GM21526 (cell line): ENCODE results near the gene BSND.
A peak's percentile ranks its signal among the peaks of the same experiment; 100 is the strongest.

Experiments
- ATAC-seq: cut with Tn5 transposase; IDR thresholded peaks from one replicate; pipeline ENCODE4 v1.9.1; 2021; ENCODE audit warnings: moderate library complexity; ENCODE audit not compliant: unreplicated experiment, low FRiP score

BSND gene

DNA sequence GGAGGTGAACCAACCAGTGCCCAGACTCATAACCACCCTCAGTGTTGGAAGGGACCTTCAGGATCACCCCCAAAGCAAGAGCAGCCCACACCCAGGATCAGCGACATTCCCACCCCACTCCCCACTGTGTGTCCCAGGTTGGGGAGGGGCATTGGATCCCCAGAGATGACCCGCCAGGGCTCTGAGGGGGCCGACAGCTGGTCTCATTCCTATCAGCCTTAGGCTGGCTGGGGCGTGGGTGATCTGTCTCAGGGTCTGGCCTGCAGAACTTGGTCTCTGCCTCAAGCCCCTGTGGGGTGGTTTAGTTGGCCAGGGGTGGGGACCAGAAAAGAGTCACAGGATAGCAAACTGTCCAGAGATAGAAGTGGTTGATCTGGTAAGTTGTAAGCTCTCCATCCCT lies 7.8 kb upstream of the BSND start:
- ATAC-seq: no peak

DNA sequence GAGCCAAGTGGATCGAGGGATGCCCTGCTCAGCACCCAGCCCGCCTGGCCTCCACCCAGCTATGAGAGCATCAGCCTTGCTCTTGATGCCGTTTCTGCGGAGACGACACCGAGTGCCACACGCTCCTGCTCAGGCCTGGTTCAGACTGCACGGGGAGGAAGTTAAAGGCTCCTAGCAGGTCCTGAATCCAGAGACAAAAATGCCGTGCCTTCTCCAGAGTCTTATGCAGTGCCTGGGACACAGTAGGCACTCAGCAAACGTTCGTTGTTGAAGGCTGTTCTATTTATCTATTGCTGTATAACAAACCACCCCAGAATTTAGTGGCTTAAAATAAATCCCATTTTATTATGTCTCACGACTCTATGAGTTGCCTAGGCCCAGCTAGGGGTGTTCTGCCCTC lies 6.8 kb upstream of the BSND start:
- no peak for ATAC-seq

DNA sequence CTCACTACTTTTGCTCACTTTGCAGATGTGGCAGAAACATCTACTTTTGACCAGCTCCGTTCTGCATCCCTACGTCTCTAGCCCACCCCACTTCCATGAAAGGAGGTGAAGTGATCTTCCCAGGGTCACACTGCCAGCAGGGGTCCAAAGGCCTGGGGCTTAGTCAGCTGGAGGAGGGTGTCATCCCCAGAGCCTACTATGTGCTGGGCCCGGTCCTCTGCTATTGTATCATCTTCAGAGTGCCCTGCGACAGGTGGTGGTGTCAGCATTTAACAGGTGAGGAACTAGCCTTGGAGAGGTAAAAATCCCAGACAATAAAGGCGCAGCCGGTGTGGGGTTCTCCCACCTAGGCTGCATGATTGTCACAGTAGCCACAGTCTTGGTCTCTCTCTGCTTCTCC lies 5.6 kb upstream of the BSND start:
- no peak for ATAC-seq

DNA sequence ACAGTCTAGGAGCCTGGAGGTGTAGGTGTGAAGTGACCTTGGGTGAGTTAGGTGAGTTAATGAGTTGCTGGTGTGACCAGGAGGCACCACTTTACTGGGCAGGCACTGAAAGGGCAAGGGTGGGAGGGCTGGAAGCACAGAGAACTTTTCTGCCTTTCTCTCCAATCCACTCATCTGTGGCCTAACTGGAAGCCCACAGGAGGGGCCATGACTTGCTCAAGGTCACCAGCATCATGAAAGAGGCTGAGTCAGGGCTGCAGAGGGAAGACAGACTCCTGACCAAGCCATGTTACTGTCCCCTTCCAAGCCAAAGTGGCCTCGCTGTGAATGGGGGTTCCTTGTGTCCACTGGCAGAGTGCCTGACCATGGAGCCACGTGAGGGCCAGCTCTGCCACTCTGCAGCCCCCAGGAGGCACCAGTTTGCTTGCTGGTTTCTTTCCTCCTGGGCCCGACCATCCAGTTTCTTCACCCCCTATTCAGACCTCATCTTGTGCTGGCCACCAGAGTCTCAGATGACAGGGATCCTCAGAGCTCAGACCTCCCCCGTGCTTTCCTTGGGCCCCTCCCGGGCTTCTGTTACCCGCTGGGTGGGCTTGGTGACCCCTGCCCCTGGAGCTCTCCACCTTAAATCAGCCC lies 4.3 kb upstream of the BSND start:
- no peak for ATAC-seq

DNA sequence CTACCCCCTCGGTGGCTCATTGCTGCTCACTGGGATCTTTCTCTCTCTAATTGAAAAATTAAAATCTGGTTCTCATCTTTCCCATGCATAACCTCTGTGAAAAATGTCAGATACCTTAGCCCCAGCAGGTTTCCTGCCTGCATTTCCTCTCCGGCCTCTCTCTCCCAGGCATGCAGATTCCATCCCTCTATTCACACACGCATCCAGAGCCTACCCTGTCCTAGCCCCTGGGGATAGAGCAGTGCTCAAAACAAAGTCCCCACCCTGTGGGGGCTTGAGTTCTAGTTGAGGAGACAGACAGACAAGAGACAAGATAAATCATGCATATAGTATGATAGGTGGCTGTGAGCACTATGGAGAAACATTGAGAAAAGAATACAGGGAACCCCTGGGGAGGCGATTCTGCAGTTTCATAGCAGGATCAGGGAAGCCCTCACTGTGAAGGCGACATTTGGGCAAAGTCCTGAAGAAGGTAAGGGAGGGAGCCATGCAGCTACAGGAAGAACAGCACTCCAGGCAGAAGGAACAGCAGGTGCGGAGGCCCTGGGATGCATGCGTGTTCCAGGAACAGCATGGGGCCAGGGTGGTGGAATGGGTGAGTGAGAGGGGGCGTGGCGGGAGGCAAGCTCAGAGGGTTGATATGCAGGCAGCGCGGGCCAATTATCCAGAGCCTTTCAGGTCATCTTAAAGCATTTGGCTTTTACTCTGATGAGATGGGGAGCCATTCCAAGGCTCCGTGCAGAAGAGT lies 3.5 kb upstream of the BSND start:
- no peak for ATAC-seq

DNA sequence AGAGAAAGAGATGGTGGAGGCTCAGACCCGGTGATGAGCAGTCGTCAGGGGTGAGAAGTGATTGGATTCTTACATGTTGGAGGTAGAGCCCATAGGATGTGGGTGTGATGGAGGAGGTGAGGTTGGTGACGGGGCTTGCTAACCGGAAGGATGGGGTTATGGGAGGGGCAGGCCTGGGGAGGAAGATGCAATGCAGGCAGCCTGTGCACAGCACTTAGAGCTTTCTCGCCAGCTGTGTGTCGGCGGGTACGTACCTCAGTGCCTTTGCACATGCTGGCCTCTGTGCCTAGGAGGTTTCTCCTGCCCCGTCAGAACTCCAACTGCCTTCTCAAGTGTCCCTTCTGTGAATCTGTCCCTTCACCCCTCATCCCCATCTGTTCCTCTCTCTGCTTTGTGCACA lies 2.9 kb upstream of the BSND start:
- ATAC-seq: no peak

DNA sequence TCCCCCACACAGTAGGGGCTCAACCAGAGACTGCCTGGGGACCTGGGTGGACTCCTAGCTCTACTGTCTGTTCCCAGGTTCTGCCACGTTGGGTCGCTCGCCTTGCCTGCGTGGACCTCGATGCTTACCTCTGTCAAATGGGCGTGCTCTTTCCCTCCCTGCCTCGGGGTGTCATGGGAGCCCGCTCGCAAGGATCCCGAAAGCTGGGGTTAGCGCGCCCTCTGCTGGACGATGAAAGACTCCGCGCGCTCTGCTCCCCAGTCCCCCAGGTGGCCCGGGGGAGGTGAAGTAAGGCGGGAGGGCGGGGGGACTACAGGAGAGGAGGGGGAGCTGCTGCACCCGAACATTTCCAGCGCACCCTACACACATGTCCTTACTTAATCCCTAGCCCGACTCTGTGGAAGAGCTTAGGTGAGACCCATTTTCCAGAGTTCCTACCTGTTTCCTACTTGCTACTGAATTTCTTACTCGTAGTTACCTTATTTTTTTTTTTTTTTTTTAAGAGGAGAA lies 2.3 kb upstream of the BSND start:
- ATAC-seq: peak; percentile 75

DNA sequence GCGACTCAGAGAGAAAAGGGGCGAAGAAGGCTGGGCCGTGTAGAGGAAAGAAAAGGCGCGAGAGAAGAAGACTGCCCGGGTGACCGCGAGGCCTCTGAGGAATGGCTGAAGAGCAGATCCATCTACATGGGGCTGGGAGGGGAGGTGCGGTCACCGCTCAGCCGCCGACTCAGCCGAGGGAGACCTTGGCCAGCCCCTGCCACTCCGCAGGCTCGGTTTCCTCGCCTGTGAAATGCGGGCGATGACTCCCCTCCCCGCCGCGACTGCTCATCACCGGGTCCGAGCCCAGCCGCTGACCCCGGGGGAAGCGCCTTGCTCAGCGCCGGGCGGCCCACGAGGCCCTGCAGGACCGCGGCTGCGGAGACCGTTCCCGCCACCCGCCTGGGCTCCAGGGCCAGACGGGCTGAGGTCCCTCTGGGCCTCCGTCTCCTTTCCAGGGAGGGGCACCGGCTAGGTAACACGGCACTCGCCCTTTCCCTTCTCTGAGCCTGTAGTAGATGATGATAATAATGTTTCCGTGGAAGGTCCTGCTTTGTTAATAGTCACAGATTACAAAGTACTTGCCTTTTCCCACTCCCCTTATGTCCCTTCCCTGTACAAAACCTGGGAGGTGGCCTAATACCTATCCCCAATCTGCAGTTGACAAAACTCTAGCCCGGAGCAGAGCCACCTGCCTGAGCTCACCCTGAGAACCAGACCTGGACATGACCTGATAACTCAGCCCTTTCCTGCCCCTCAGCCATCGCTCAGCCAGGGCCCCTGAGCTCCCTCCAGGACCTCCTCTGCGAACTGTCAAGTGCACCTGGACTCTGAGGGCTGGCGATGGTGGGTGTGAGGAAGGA lies 1.6 kb upstream of the BSND start:
- ATAC-seq: no peak

DNA sequence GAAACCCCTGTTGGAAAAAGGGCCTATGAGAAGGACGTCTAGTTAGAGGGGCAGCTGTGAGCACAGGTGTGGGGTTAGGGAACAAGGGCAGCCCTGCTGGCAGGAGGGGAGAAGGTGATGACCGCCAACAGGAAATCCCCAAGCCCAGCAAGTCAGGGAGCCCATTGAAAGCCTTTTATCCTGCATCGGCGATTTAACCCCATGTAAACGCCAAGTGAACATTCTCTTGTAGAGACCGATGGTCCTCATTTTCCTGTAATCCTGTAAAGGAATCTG lies 1.1 kb upstream of the BSND start:
- no peak for ATAC-seq

DNA sequence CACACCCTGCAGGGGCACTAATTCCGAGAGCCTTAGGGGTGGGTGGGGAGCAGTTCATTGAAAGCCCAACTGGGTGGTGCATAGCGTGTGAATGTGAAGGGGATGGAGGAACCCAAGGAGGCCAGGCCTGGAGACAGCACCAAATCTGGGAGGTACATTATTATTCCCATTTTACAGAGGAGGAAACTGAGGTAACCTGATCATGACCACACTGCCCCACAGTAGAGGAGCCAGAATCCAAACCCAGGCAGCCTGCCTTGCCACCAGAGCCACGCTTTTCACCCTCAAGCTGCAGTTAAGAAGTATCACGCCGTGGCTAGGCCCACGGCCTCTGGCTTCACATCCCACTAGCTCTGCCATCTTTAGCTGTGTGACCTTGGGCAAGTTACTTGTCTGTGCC lies 633 bp upstream of the BSND start:
- ATAC-seq: no peak

DNA sequence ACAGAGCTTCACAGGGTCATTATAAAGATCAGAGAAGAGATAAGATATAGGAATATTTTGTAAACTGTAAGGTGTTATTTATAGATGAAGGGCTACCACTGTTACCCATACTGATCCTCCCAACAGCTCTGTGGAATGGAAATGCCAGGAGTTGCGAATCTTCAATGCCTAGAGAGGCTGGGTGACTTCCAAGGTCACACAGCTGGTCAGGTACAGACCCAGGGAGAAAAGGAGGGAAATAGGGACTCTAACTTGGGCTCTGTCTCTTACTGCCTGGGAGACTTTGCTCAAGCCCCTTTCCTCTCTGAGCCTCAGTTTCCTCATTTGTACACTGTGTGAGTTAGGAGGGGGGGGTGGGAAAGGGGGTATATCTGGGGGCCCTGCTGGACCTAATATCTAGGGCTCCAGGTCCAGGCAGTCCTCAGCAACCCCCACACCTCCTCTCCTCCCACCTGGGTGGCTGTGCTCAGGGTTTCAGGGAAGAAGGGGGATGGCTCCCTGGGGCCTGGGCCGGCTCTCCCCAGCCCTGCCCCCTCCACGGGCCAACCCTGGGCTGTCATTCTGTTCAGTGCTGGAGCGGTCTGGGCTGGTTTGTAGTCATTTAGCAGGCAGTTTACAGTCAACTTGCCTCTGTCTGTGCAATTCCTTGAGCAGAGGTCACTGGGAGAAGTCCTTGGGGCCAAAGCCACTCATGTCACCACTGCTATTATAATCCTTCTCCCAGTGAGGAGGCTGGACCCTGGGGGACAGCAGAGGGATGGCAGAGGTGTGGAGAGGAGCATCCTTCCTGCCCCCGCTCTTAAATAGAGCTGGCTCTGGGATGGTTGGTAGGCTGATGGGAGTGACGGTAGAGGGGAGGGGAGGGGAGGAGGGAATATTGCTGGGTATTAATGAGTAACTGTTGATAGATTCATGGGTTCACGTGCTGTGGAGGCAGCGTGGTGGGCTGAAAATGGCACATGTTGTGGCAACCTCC lies 1.7 kb downstream of the BSND start:
- no peak for ATAC-seq

DNA sequence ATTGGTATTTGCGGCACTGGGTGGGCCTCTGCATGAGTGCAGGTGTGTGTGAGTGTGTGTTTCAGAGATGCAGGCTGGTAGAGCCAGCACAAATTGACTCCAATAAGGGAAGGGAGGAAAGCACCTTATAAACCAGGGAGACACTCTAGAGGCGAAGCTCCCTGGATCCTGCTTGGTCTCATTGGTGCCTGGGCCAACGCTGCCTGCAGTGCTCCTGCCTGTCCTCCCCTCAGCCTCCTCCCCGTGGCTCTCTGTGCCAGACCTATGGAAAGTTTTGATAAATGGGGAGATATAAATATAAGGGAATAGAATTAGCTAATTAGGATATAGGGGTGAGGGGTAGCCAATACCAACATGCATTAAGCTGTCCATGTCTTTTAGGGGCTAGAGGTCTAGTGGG lies 2.6 kb downstream of the BSND start:
- ATAC-seq: no peak

DNA sequence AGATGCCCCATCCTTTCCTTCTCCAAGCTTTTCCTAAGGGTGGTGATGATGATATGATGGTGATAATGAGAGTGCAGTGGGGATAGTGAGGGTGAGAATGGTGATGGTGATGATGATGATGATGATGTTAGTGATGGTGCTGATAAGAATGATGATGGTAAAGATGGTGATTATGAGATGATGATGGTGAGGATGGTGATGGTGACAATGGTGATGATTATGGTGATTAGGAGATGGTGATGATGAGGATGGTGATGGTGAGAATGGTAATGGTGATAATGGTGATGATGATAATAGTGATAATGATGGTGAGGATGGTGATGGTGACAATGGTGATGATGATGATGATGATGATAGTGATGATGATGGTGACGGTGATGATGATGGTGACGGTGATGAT lies 4.0 kb downstream of the BSND start:
- ATAC-seq: no peak

DNA sequence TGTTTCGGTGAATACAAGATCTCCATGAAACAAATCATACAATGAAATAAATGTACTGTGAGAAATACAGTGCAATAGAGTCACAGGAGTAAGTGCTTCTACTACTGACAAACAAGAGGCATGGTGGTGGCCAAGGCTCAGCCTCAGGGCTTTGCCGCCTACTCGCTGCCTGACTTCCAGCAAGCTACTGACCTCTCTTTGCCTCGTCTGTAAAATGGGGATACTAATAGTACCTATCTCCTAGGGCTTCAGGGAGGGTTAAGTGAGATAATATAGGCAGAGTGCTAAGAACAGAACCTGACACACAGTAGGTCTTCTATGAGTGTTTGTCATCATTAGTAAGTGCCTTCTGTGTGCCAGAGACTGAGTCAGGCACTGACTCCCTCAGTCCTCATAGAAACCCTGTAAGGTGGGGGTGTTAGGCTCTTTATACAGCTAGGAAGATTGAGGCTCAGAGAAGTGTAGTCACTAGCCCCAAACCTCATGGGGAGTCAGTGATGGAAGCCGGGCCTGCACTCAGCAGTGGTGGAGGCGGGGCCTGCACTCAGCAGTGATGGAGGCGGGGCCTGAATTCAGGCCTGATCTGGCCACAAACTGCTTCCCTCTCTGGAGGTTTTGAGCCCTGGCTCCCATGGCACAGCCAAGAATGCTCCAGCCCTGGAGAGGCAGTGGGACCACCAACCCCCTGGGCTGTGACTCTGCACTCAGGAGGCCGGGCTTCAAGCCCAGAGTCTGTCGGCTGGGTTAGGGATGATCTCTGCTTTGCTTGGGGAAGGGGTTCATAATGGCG lies 6.8 kb downstream of the BSND start:
- no peak for ATAC-seq

DNA sequence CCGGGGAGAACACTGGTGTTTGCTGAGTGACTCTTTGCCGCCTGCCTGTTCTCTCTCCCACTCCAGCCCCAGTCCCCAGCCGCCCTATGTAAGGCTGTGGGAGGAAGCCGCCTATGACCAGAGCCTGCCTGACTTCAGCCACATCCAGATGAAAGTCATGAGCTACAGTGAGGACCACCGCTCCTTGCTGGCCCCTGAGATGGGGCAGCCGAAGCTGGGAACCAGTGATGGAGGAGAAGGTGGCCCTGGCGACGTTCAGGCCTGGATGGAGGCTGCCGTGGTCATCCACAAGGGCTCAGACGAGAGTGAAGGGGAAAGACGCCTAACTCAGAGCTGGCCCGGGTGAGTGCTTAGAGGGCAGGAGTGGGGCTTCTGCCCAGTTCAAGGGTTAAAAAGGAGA lies 8.2 kb downstream of the BSND start:
- no peak for ATAC-seq

DNA sequence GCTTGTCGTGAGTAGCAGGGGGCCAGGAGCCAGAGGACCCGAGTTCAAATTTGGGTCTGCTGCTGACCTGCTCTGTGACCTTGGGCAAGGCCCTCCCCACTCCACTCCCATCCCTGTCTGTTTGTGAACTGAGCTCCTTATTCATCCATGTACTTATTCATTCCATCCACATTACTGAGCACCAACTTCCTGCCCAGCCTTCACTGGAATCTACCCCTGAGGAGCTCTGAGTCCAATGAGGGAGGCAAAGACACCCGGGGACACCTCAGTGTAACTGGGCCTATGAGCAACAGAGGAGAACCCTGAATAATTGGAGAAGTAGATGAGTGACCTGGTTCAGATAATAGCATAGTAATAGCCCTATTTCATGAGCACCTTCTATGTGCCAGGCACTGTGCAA lies 8.9 kb downstream of the BSND start:
- no peak for ATAC-seq

DNA sequence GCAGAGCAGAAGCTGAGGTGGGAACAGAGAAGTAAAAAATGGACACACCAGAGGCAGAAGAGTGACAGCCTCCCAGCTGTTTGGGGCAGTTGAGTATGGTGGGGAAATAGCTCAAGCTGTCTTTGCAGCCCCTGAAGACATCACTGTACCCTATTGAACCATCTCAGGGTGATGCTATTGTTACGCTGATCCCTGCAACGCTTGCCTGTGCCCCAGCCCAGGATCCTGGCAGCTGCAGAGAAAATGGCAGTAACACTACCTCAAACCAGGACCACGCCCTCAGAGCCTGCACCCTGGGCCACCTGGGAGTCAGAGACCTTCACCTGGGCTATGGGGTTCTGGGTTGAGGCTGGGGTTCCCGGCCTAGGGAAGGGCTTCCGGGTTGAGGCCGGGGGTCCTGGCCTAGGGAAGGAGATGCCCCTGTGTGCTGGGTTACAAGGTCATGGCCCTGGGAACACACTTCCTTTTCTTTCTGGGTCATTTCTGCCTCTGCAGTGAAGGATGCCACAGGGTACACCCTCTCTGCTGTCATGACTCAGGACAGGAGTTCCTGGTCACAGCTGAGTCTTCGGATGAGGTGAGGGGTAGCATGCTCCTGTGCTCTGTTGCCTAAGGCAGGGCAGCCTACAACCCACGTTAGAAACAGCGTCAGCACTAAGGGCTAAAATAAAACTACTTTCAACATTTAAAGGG lies 11.6 kb downstream of the BSND start:
- no peak for ATAC-seq

DNA sequence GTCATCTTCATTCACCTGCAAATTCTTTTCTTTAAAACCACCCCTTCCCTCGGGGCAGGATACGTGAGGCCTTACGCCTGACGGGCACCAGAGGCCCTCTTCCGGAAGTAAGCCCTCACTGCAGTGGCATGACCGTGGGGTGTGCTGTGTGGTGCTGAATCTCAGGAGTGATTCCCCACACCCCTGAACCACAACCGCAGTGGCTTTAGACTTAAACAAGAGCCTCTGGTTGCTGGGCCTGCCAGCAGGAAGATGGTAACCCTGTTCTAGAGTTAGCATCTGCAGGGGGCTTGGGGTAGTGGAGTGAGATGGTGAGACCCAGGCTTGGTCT lies 12.1 kb downstream of the BSND start:
- no peak for ATAC-seq

DNA sequence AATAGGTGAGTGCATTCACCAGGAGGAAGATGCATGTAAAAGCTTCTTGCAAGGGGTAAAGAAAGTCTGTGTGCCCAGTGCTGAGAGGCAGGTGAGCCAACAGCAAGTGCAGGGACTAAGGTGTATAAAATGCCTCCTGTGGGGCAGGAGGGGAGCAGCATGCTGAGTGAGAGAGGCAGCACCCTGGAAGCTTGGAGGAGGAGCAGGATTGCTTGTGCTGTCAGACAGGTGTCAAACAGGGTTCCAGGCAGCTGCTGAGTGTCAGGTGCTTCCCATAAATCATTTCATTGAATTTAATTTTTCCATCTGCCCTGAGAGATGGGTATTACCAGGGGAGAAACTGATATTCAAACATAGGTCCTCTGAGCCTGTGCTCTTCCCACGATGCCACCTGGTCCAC lies 13.9 kb downstream of the BSND start:
- no peak for ATAC-seq
